Measurements from ENCODE around the gene SPATA6.
"Not testable (repeated sequence)": the region's sequence is repeated elsewhere in the genome, so short reads cannot be mapped to it uniquely, and the experiment has no call there.

SPATA6 gene

DNA sequence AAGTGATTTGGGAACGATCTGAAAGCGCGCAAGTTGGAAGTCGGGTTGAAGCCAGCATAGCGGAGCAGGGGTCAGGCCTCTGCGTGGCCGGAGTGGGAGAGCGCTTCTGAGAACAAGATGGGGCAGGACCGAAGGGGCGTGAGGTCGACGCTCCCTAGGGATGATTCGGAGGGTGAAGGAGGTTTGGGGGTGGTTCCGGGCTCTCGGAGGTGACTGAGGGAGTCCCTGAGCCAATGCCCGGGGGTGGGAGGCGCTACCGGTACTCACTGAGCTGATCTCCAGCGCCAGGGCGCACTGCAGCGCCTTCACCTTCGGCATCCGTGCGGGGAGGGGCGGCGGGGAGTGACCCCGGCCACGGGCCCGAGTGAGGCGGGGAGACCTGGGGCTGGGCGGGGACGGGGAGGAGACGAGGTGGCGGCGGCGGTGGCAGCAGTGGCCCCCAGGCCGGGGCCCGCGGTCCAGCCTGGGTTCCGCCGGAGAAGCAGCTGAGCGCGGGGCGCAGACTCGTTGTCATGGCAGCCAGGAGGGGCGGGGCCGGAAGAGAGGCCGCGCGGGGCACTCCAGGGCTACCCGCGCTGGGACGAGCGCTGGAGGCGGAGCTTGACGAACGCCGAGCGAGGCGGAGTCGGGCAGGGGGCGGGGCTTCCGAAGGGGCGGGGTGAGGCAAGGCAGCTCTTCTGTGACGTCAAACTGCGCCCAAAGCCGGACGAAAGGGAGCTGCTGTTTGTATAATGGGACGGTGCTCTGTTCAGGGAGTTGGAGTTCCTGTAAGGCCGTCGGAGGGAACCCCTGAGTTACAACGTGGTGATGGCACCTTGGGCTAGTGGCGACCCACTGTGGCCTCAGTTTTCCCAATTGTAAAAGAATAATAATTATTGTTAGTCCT, at the start of gene SPATA6:
Gene SPATA6, minus strand, starts transcription at position 514 of the 886 bp plus-strand sequence. Its CDS starts 196 bp downstream, at position 318.
- peak; percentile 97 for DNase-seq

DNA sequence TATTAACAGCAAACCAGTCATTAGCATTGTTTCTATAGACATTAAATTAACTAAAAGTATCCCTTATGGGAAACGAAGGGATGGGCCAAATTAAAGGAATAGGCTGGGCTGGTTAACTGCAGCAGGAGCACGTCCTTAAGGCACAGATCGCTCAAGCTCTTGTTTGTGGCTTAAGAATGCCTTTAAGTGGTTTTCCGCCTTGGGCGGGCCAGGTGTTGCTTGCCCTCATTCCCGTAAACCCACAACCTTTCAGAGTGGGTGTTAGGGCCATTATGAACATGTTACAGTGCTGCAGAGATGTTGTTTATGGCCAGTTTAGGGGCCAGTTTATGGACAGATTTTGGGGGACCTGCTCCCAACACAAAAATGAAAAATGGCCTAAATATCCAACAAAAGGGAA, 47.9 kb upstream of the SPATA6 start:
- DNase-seq, result not testable (repeated sequence)

DNA sequence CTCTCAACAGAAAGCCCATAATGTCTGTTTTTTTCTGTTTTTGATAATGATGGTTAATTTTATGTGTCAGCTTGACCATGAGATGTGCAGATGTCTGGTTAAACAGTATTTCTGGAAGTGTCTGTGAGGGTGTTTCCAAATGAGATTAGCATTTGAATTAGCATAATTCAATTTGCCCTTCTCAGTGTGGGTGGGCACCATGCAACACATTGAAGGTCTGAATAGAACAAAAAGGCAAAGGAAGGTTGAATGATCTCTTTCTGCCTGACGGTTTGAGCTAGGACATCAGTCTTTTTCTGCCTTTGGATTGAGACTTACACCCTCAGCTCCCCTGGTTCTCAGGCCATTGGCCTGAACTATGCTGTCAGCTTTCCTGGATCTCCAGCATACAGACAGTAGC, 34.9 kb upstream of the SPATA6 start:
- DNase-seq, result no peak

DNA sequence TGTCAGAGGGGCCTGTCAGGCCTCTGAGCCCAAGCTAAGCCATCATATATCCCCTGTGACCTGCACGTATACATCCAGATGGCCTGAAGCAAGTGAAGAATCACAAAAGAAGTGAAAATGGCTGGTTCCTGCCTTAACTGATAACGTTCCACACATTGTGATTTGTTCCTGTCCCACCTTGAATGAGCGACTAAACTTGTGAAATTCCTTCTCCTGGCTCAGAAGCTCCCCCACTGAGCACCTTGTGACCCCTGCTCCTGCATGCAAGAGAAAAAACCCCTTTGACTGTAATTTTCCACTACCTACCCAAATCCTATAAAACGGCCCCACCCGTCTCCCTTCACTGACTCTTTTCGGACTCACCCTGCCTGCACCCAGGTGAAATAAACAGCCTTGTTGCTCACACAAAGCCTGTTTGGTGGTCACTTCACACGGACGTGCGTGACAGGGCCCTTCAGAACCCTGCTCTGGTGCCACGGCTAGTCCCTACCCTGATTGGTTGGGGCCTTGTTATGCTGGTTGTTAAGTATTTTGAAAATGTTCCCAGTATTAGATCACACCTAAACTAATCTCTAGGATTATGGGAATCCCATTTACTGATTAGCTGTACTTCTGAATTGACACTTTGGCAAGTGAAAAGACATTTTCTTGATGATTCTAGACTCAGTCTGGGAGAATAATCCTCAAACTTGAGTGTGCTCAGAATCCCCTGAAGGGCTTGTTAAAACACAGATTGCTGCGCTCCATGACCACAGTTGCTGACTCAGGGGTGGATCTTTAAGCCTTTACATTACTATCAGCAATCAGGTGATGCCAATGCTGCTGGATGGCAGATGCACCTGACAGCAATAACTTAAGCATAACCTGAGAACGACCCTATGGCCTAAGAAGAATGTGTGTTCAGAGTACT, 28.8 kb upstream of the SPATA6 start:
- no peak for DNase-seq

DNA sequence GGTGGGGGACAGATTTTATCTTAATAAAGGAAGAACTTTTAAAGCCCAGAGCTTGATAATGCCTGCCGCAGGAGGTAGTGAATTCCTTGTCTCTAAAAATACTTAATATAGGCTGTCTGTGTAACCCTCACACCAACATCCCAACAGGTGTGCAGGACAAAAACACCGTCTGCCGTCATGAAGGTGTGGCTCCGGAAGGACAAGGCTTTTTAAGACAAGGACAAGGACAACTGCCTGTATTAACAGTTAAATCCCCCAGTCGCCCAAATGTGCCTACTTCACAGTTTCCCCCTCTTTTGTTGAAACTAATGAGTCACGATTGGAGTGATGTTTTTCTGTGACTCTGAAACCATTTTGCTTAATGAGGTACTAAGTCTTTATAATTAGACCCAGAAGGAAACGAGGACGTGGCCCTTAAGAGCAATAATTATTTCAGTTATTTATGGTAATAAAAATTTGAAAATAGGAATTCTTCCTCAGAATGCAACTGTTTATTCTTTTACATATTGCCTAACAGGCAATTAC, 27.3 kb upstream of the SPATA6 start:
- DNase-seq, result no peak

DNA sequence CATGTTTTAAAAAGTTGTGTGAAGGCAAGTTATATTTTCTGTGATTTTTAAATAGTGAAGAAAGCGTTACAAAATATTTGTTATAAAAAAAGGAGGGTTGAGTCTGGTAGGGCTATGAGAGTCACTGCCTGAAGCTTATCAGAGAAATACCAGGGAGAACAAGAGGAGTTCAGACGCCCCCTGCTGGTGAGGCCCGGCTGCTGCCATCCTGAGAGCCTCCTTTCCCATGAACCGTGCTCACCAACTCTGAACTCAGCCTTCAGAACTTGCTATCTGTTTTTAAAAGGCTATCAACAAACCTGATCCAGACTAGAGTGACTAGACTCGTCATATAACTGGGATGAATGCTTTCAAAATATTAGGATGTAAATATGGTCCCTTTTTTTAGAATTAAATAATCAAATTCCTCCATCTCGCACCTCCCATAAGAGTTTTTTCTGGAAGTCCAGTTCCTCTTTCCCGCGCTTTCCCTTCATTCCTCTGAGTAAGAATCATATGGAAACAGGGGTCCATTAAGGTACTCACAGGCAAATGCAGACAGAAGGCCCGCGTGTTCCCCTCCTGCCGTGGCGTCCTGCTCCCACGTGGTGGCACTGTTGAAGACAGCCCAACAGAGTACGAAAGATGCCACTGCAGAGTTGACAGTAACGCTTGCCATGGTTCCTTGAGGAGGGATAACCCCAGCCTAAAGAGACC, 26.2 kb upstream of the SPATA6 start:
- peak; percentile 89 for DNase-seq

DNA sequence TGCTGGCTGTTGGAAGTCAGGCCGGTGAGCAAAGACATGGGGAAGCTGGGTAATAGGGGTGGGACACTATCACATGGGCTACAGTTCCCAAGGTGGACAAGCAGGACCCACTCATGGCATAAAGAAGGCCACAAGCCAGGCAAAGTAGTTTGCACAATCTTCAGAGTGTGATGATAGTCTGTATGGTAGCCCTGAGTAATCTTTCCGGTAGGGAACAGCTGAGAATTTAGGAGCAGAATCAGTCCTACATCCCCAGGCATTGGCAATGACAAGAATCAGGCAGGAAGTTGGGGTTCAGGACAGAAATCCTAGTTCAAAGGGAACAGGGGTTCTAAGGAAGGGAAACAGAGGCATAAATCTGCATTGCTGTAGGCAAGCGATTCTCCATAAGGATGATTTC, 23.9 kb upstream of the SPATA6 start:
- no peak for DNase-seq

DNA sequence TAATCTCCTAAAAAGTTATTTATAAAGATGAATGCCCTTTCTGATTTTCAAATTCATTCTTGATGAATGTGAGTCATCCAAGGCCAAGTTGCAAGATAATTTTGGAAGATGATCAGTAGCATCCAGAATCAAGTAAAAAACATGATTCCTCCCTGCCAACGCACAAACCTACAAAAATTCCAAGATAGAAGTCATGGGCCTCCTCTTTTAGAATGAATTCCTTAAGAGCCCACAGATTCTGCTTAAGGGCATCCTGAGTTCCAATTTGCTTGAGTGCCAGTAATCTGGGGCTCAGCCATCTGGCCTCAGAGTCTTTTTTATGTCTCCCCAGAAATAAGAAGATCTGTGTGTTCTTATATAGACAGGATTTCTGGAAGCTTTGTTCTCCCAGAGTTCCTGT, 23.2 kb upstream of the SPATA6 start:
- DNase-seq, result no peak

DNA sequence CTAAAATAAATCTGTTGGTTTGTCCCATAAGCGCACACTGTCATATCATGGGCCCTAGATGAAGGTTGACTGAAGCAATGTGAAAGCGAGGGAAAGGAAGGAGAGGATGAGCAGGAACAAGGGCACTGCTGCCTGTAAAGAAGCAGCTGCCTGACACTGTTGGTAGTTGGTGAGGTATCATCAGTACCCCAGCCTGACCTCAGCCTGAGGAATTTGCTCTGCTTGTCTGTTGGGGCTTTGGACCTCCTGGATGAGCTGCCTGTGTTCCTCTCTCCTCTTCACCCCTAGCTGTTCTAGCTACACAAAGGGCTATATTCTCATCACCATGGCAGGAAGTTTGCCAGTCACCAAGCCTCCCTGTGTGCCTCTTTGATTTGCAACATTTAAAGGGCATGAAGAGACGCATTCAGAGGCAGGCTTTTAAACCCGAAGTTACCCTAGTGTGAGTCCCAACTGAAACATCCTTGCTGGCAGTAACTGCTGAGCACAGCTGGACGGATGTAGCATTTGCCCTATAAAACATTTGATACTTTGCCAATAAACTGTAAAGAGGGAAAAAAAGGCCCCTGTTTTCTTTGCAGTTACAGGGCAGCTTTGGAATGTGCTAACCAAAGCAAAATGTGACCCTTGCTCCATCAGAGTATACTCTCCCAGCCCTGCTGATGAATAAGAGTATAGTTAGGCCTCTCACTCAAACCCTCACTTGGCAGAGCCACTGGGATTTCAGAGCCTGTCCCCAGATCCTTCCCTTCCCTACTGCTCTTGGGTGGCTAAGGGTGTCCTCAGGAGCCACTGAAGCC, 22.2 kb upstream of the SPATA6 start:
- DNase-seq, result peak; percentile 79

DNA sequence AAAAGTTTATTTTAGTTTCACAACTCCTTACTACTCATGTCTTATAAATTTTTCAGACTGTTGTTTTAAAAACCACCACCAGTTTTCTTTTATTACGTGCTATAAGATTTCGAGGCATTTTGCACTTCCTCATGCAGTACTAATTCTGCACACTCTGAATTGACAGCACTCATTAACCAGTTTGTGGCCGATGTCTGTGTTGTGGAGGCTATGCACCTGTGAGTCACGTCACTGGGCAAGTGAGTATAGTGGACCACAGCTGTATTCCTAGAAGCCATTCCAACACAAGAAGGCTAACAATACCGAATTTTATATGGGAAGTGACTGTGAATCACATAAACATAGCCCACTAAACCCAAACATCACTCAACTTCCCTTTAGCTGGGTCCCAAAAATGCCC, 21.0 kb upstream of the SPATA6 start:
- no peak for DNase-seq

DNA sequence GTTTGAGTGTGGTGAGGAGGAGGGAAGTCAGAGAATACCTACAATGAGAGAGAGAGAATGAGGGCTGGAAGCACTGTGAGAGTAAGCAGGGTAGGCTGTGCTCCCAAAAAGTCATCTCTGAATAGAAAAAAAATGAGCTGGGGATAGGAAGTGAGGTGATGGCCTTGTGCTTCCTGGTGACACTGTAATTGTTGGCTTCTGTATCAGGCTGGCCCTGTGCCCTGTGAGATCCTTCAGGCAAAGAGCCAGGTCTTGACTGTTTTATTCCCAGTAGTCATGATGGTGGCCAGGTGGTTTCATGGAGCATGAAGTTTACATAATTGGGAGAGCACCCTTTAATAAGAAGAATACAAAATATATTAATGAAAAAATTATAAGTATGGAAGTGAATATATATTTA, 20.4 kb upstream of the SPATA6 start:
- DNase-seq, result no peak

DNA sequence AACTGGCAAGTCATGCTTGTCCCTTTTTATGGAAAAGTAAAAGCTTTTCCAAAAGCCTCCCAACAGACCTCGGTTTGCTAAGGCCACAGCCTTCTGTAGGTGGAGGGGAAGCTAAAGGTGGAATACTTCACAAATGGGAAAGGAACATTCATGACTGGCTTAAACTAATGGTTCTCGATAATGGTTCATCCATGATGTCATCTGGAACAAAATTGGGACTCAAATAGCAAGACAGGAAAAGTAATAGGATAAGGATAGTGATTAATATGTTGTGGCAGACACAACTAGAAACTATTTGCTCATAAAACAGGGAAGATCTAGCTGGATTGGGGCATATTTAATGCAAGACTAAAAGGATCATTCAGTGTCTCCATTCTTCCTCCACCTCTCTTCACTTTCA, 16.7 kb upstream of the SPATA6 start:
- no peak for DNase-seq

DNA sequence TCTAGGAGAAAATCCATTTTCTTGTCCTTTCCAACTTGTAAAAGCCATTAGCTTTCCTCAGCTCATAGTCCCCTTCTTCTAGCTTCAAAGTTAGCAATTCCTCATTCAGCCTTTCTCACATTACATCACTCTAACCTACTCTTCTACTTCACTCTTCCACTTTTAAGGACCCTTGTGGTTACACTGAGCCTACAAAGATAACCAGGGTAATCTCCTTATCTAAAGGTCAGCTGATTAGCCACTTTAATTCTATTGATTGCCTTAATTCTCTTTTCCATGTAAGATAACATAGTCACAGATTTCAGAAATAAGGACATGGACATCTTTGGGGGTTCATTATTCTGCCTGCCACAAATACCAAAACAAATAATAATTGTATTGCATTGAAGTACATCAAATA, 8.5 kb upstream of the SPATA6 start:
- no peak for DNase-seq

DNA sequence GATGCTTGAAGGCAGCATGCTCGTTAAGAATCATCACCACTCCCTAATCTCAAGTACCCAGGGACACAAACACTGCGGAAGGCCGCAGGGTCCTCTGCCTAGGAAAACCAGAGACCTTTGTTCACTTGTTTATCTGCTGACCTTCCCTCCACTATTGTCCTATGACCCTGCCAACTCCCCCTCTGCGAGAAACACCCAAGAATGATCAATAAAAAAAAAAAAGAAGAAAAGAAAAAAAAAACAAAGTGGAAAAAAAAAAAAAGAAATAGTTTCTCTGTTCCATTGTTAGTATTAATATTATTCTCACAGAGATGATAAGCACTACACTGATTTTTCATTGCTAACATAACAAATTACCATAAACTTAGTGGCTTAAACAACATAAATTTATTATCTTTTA, 8.0 kb upstream of the SPATA6 start:
- not testable (repeated sequence) for DNase-seq

DNA sequence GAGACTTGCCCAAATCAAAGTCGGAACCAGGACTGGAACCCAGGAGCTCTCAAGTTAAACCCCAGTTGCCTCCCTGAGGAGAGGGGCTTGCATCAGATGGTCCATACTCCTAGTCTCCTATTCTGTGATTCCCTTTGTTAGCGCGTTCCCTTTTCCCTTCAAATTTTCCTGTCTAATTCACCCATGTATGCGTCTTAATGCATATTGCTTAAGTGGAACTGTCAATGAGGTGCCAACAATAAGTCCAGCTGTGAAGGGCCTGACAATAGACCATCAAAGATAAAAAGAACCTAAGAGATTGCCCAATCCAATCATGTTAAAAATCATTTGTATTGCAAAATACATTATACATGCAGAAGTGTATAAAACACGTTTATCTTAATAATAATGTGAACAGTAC, 634 bp upstream of the SPATA6 start:
- DNase-seq, result no peak

DNA sequence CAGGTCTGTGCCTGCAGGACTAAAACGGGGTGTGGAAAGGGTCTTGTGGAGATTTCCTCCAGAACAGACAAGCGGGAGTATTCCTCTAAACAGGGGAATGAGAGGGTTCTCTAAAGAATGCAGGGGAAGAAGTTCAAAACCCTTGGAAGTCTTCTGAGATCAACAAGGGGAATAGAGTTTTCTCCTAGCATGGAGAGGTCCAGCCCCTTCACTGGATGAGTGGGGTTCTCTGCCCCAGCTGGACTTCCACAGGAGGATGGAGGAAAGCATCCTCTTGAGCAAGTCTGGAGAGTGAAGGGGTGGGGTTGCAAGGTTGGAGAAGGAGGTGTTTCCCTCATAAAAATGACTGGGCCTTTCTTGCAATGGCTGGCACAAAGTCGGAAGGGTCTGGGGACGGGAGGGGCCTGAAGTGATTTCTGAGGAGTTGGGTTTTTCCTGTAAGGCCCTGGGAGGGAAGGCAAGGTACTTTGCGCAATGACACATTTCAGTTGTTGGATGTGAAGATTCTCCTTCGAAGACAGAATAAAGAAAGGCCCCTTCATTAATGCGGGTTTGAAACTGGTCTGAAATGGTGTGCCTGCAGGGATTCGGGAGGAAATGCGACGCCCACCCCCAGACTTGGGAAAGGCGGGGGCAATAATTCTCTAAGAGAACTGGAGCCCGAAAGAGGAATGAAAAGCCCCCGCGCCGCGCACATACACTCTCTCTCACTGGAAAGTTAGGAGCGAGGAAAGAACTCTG, 884 bp downstream of the SPATA6 start:
- no peak for DNase-seq

DNA sequence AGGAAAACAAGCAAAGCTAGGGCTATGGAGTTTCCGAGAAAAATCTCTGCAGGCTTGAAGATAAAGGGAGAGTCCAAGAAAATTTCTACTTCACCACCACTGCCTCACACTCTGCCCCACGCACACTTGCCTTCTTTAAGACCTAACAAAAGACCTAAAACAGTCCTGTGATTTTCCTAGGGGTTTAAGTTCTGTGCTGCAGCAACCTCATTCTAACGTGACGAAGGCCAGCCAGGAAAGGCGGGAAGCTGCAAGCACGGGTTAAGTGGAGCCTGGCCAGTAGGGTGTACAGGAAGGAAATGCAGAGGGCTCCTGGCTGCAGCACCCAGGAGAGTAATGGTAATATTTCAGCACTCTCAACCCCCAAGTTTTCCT, 1.5 kb downstream of the SPATA6 start:
- no peak for DNase-seq

DNA sequence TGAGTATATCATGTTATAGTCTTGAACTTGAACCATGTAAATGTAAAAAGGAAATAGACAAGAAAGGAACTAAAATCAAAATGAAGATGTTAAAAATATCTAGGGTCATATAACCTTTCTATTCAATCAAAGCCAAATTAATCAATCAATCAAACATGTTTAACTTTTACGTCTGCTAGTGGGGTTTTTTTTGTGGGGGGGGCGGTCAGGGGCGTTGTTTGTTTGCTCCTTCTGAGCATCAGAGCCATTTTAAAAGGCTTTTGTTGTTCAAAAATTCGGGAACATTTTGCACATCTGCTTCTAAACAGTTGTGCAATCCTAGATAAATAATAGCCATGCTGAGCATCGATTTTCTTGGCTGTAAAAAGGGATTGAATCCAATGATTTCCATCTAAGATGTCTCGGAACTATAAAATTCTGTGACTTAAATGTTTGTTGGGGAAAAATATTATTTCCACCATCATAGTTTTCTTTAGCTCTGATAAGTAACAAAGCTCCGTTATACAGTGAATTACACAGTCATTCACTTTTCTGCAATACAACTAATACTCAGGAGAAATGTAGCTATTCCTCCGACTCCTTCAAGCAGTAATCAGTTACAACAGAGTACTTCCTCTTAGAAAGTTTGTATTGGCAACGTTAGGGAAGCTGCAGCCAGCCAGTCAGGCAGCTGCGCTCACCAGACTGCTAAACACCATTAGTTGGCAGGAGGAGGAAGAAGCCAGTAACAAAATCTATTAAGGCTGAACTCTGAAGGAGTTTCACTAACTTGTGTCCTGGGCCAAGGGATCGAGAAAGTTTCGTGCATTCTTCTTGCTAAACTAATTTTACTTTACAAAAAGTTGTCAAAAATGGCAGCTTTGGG, 2.2 kb downstream of the SPATA6 start:
- peak; percentile 81 for DNase-seq

DNA sequence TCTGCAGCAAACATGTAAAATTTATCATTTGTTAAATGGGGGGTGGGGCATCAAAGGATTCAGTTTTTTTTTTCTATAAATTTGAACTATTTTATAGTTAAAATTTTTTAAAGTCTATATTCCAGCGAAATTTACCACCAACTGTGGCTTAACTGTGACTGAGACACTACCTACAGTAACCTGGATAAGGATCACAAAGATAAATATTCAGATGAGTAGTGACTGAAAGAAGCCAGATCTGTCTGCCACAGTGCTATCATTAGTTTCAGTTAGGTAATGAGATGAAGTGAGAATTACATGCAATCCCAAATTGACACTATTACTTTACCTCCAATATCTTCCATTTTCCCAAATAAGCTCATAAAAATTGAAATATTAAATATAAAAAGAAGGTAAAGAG, 5.4 kb downstream of the SPATA6 start:
- no peak for DNase-seq

DNA sequence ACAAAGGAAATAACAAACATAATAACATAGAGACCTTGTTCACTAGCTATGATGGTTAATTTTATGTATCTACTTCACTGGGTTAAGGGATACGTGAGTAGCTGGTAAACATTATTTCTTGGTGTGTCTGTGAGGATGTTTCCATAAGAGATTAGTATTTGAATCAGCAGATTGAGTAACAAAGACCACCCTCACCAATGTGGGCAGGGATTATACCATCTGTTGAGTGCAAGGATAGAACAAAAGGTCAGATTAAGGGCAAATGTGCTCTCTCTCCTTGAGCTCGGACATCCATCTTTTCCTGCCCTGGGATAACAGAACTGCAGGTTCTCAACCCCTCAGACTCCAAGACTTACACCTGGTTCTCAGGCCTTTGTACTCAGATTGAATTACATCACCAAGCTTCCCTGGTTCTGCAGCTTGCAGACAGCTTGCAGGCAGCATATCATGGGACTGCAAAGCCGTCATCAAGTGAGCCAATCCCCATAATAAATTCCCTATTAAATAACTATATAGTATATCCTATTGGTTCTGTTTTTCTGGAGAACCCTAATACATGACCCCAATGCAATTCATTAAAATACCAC, 9.2 kb downstream of the SPATA6 start:
- no peak for DNase-seq
